Measurements from ENCODE around the gene TDO2. TPM values are rescaled to one million over a fixed set of nuclear protein-coding genes. Genes with fewer than 3 reads are reported as not detected.

Gene TDO2
- polyA plus RNA-seq, 1 donor (not counting 4 experiments of a cell fraction or from before 2014, with no cell fraction given) = not detected

DNA sequence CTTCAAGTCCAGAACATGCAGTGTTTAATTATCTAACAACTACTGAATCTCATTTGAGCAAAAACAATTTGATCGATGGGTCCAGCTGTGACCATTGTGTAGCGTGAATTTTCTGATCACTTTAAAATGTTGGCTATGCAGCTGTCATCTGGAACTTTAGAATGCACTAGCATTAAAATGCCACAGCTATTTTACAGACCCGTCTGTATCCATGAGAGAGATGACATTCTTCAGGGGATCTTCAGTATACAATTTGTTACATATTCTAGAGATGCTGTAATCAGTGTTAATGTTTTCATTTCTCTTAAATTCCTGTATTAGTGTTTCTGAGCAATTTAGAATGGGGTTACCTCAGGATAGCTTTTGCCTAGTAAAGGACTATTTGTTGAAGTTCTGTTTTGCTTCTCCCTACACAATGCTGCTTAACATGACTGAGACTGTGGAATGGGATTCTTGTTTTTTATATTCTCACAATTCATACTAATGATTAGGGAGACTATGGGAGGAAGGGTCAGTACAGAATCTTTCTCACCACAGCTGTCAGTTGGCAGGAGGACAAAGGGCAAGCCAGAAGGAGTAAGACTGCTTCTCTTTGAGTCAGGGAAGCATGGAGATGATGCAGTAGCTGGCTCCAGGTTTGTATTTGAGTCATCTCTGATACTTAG, 63.4 kb downstream of the TDO2 start:
- no peak overlapping the region for H3K27ac ChIP-seq (ENCODE audit: control insufficient read depth, insufficient read depth, low read length)

More for the DNA sequence above, 63.4 kb downstream of the TDO2 start:
- H3K9me1 ChIP-seq (ENCODE audit: control insufficient read depth, extremely low read depth, insufficient read depth, low read length) = no peaks in the 10 kb centered on the region
- no peaks in the 10 kb centered on the region for H3K36me3 ChIP-seq (ENCODE audit: control insufficient read depth in 2 of 2, extremely low read depth in 1 of 2, insufficient read depth in 2 of 2, low read length in 2 of 2)
- peaks cover 5% of the 10 kb centered on the region for H3K4me1 ChIP-seq (ENCODE audit: control insufficient read depth, extremely low read depth, insufficient read depth, low read length)
- H4K20me1 ChIP-seq (ENCODE audit: control insufficient read depth, extremely low read depth, insufficient read depth, low read length) = no peaks in the 10 kb centered on the region
- H3K27me3 ChIP-seq (ENCODE audit: control insufficient read depth, extremely low read depth, insufficient read depth, low read length) = no peaks in the 10 kb centered on the region
- no peaks in the 10 kb centered on the region for H3K79me2 ChIP-seq (ENCODE audit: control insufficient read depth, insufficient read depth, low read length)
- H3K9me3 ChIP-seq (ENCODE audit: control insufficient read depth, low read depth, low read length) = no peaks in the 10 kb centered on the region
- dilution Hi-C loops (cut with MboI; ENCODE audit: extremely low pct_ligation_motif_present, low sequenced_read_pairs) = no loop called here
- DNase-seq (ENCODE audit: low read depth, low spot score) (no peak), FAIRE-seq (no peak)
- no peak overlapping the region for H2AFZ ChIP-seq (ENCODE audit: control insufficient read depth, low read length)
- H3K4me2 ChIP-seq (ENCODE audit: control insufficient read depth, extremely low read depth, insufficient read depth, low read depth, low read length) = no peak overlapping the region
- no peak overlapping the region for H3K9ac ChIP-seq (ENCODE audit: control insufficient read depth, extremely low read depth, insufficient read depth, low read length)
- no peak overlapping the region for H3K4me3 ChIP-seq (ENCODE audit: control insufficient read depth in 2 of 3, extremely low read depth in 1 of 3, insufficient read depth in 2 of 3, low read depth in 1 of 3, low read length in 3 of 3)
- TF ChIP-seq, protein P1, sequence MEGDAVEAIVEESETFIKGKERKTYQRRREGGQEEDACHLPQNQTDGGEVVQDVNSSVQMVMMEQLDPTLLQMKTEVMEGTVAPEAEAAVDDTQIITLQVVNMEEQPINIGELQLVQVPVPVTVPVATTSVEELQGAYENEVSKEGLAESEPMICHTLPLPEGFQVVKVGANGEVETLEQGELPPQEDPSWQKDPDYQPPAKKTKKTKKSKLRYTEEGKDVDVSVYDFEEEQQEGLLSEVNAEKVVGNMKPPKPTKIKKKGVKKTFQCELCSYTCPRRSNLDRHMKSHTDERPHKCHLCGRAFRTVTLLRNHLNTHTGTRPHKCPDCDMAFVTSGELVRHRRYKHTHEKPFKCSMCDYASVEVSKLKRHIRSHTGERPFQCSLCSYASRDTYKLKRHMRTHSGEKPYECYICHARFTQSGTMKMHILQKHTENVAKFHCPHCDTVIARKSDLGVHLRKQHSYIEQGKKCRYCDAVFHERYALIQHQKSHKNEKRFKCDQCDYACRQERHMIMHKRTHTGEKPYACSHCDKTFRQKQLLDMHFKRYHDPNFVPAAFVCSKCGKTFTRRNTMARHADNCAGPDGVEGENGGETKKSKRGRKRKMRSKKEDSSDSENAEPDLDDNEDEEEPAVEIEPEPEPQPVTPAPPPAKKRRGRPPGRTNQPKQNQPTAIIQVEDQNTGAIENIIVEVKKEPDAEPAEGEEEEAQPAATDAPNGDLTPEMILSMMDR (optimal IDR thresholded peaks at IDR 0.05 in 1 of 3, IDR thresholded peaks at IDR 0.05 in 1 of 3, conservative IDR thresholded peaks at IDR 0.05 in 1 of 3; ENCODE audit: extremely low read depth in 1 of 3, insufficient read depth in 2 of 3, low read length in 3 of 3) = no peak
- no peak for TF ChIP-seq EZH2 (IDR thresholded peaks at IDR 0.05; ENCODE audit: low read length)

Other genes starting within 250 kb of the TDO2 start
- 0.04 to 0.07 TPM (median 0.05 TPM) in 3 replicates for gene GUCY1A1, start 236.8 kb upstream of the TDO2 start, polyA plus RNA-seq
- 0.05 to 0.09 TPM (median 0.08 TPM) in 3 replicates for gene GUCY1B1, start 144.7 kb upstream of the TDO2 start, polyA plus RNA-seq
- not detected in 3 replicates for gene ASIC5, start 37.4 kb upstream of the TDO2 start, polyA plus RNA-seq
- 3.0 to 3.8 TPM (median 3.3 TPM) in 3 replicates for gene CTSO, start 50.2 kb downstream of the TDO2 start, polyA plus RNA-seq

All from keratinocyte (primary cell).